Epithelial cell of esophagus (primary cell): ENCODE data around the gene CD3G.
A peak's percentile ranks its signal among the peaks of the same experiment; 100 is the strongest.

Experiments used
- DNase-seq: peaks from one replicate; pipeline ENCODE4 v3.0.0; 2010; ENCODE audit warnings: low read depth
- H3K4me3 ChIP-seq: 2 replicates; pipeline ENCODE4 v1.5.1; 2011; ENCODE audit warnings: mild to moderate bottlenecking, low read length, control low read depth
- CTCF ChIP-seq: IDR thresholded peaks from 2 replicates; pipeline ENCODE4 v1.5.1; 2011; ENCODE audit warnings: low read depth, mild to moderate bottlenecking, low read length, control low read depth, inconsistent platforms; ENCODE audit not compliant: insufficient read depth; ENCODE audit errors: missing control alignments

CD3G gene

GRCh38 chr11:118325283-118325682, 18.9 kb upstream of the CD3G start:
- TF ChIP-seq CTCF = no peak
- DNase-seq = no peak
- H3K4me3 ChIP-seq = no peak overlapping the region

- TF ChIP-seq CTCF = no peak
- no peak overlapping the region for H3K4me3 ChIP-seq
- no peak for DNase-seq
Observed at GRCh38 chr11:118328745-118329144, 15.4 kb upstream of the CD3G start.

- TF ChIP-seq CTCF = no peak
Observed at GRCh38 chr11:118334745-118335144, 9.4 kb upstream of the CD3G start.

GRCh38 chr11:118338637-118339061, 5.5 kb upstream of the CD3G start:
- no peak for TF ChIP-seq CTCF
- H3K4me3 ChIP-seq = no peak overlapping the region
- peak; percentile 46 for DNase-seq

More at GRCh38 chr11:118334745-118335144, 9.4 kb upstream of the CD3G start:
- DNase-seq = no peak
- H3K4me3 ChIP-seq = no peak overlapping the region

- no peak for TF ChIP-seq CTCF
- no peak overlapping the region for H3K4me3 ChIP-seq
- no peak for DNase-seq
Observed at GRCh38 chr11:118339281-118339961, 4.7 kb upstream of the CD3G start.

- no peak for TF ChIP-seq CTCF
- H3K4me3 ChIP-seq = no peak overlapping the region
Observed at GRCh38 chr11:118340449-118340848, 3.7 kb upstream of the CD3G start.

GRCh38 chr11:118341261-118341660, 2.9 kb upstream of the CD3G start:
- DNase-seq = no peak
- TF ChIP-seq CTCF = no peak
- no peak overlapping the region for H3K4me3 ChIP-seq

More at GRCh38 chr11:118340449-118340848, 3.7 kb upstream of the CD3G start:
- no peak for DNase-seq
